HG03571 (cell line): Measurements from ENCODE around the gene SAGE1.
"Not testable (repeated sequence)": the region's sequence is repeated elsewhere in the genome, so short reads cannot be mapped to it uniquely, and the experiment has no call there.

Experiments
- ATAC-seq: cut with Tn5 transposase; IDR thresholded peaks from one replicate; pipeline ENCODE4 v1.9.1; 2021; ENCODE audit not compliant: unreplicated experiment

Gene SAGE1

GRCh38 chrX:135893294-135893817, at the start of gene SAGE1, which contains the start of gene CT45A10:
TSS of gene SAGE1 (plus strand) at chrX:135893716. CDS start at chrX:135896243, 2,527 bp downstream.
TSS of gene CT45A10 (minus strand) at chrX:135893444. CDS start at chrX:135885344, 8,100 bp downstream.
- no peak for ATAC-seq

GRCh38 chrX:135854438-135854837, 39.1 kb upstream of the SAGE1 start, which contains the start of gene CT45A8:
TSS of gene CT45A8 (minus strand) at chrX:135854538. CDS start at chrX:135850783, 3,755 bp downstream.
- ATAC-seq: not testable (repeated sequence)

- ATAC-seq: not testable (repeated sequence)
Measured at GRCh38 chrX:135871712-135872111, 21.8 kb upstream of the SAGE1 start, which contains the start of gene CT45A9. TSS of gene CT45A9 (minus strand) at chrX:135871812. CDS start at chrX:135868061, 3,751 bp downstream.

GRCh38 chrX:135882741-135883140, 10.8 kb upstream of the SAGE1 start:
- not testable (repeated sequence) for ATAC-seq

- not testable (repeated sequence) for ATAC-seq
Measured at GRCh38 chrX:135888230-135888629, 5.3 kb upstream of the SAGE1 start.

- ATAC-seq: not testable (repeated sequence)
Measured at GRCh38 chrX:135888976-135889375, 4.5 kb upstream of the SAGE1 start.

- no peak for ATAC-seq
Measured at GRCh38 chrX:135890087-135890585, 3.4 kb upstream of the SAGE1 start.

GRCh38 chrX:135892781-135893180, 735 bp upstream of the SAGE1 start:
- ATAC-seq: no peak

GRCh38 chrX:135910251-135910650, 16.7 kb downstream of the SAGE1 start:
- ATAC-seq: no peak

- ATAC-seq: no peak
Measured at GRCh38 chrX:135914404-135914803, 20.9 kb downstream of the SAGE1 start.

- ATAC-seq: not testable (repeated sequence)
Measured at GRCh38 chrX:135920516-135920915, 27.0 kb downstream of the SAGE1 start.

- no peak for ATAC-seq
Measured at GRCh38 chrX:135923353-135923752, 29.8 kb downstream of the SAGE1 start.

- ATAC-seq: no peak
Measured at GRCh38 chrX:135927897-135928296, 34.4 kb downstream of the SAGE1 start.

- no peak for ATAC-seq
Measured at GRCh38 chrX:135931644-135932487, 38.4 kb downstream of the SAGE1 start.

- no peak for ATAC-seq
Measured at GRCh38 chrX:135944486-135944885, 51.0 kb downstream of the SAGE1 start.

- no peak for ATAC-seq
Measured at GRCh38 chrX:135951291-135951690, 57.8 kb downstream of the SAGE1 start.
